ENCODE results near the gene LAPTM5.

GRCh38 chr1:30762152-30762929 lies 4.8 kb upstream of the LAPTM5 start:
- TF ChIP-seq CTCF (IDR thresholded peaks at IDR 0.05) (no peak), EZH2 (IDR thresholded peaks at IDR 0.05; ENCODE audit: borderline replicate concordance, insufficient read depth, low read depth, low read length, poor library complexity, severe bottlenecking) (no peak)

All from B cell (primary cell).